Caco-2 (cell line): ENCODE measurements around the gene MEST. TPM values are rescaled to one million over a fixed set of nuclear protein-coding genes. Genes with fewer than 3 reads are reported as not detected.

Experiments used
- BruUV-seq: library from RNA; stranded (reverse); fragments of 400-500 nt; replicated peaks from 2 replicates; lab custom pipeline; 2021; lab: Mats Ljungman, UMichigan
- CTCF ChIA-PET: fragments of 300-600 bp; sonication (Branson Sonifier 250); formaldehyde crosslinking; loops from one replicate; lab custom pipeline; 2022; ENCODE audit warnings: antibody characterized with exemption; lab: Charles Lee
- POLR2A ChIA-PET: fragments of 300-600 bp; sonication (Branson Sonifier 250); formaldehyde crosslinking; loops from one replicate; lab custom pipeline; 2022; ENCODE audit warnings: antibody characterized with exemption; lab: Charles Lee
- DNase-seq, 2 experiments: peaks; one replicate each; pipeline versions ENCODE4 v3.0.0 to v3.0.0-alpha.2; 2020 to 2022
- H3K27me3 ChIP-seq: replicated peaks from 2 replicates; pipeline ENCODE4 v1.6.0; 2011; ENCODE audit warnings: low read length; ENCODE audit not compliant: control insufficient read depth, insufficient read depth
- H3K36me3 ChIP-seq: 2 replicates; pipeline ENCODE4 v1.5.1; 2011; ENCODE audit warnings: low read length; ENCODE audit not compliant: control insufficient read depth, insufficient read depth
- H3K4me1 ChIP-seq: fragments of 250-450 bp; sonication (Bioruptor Pico); 2 replicates; pipeline ENCODE4 v1.5.1; 2020; ENCODE audit warnings: mild to moderate bottlenecking
- H3K4me3 ChIP-seq: 2 replicates; pipeline ENCODE4 v1.5.1; 2011; ENCODE audit warnings: low read depth, mild to moderate bottlenecking, control low read depth, low read length
- H3K9me3 ChIP-seq: fragments of 250-450 bp; sonication (Bioruptor Pico); 2 replicates; pipeline ENCODE4 v1.5.1; 2020; ENCODE audit warnings: mild to moderate bottlenecking, moderate library complexity
- H3K27ac Mint-ChIP-seq: one replicate; pipeline ENCODE4 v1.8.0; 2022; ENCODE audit warnings: mixed read lengths; ENCODE audit not compliant: unreplicated experiment
- H3K27me3 Mint-ChIP-seq: one replicate; pipeline ENCODE4 v1.8.0; 2022; ENCODE audit warnings: mixed read lengths; ENCODE audit not compliant: insufficient read depth, unreplicated experiment
- H3K36me3 Mint-ChIP-seq: one replicate; pipeline ENCODE4 v1.8.0; 2022; ENCODE audit warnings: mild to moderate bottlenecking, mixed read lengths; ENCODE audit not compliant: insufficient read depth, unreplicated experiment
- H3K4me1 Mint-ChIP-seq: one replicate; pipeline ENCODE4 v1.8.0; 2022; ENCODE audit warnings: low read depth, mixed read lengths; ENCODE audit not compliant: unreplicated experiment
- H3K4me3 Mint-ChIP-seq: one replicate; pipeline ENCODE4 v1.8.0; 2022; ENCODE audit warnings: mild to moderate bottlenecking, moderate library complexity, mixed read lengths; ENCODE audit not compliant: unreplicated experiment
- H3K9me3 Mint-ChIP-seq: one replicate; pipeline ENCODE4 v1.8.0; 2022; ENCODE audit warnings: mixed read lengths; ENCODE audit not compliant: unreplicated experiment
- intact Hi-C: fragments of 100-400 bp; cut with micrococcal nuclease; formaldehyde crosslinking; loops from one replicate; pipeline ENCODE4 v1.10.0; 2022; ENCODE audit not compliant: unreplicated experiment
- total RNA-seq: library from RNA; stranded (reverse); gene quantifications from 2 replicates; pipeline ENCODE4 v1.2.3, GENCODE V29; 2022
- TF ChIP-seq, protein P1 (sequence below), 2 experiments: fragments of 200-600 bp in 1 of 2; IDR thresholded peaks; 1 replicate in 1 of 2; 2 replicates in 1 of 2; pipeline versions ENCODE4 v1.5.1 to v1.8.0; 2011 to 2022; ENCODE audit warnings: antibody characterized with exemption in 1 of 2, control low read depth in 1 of 2, inconsistent platforms in 1 of 2, low read depth in 1 of 2, low read length in 1 of 2, mild to moderate bottlenecking in 1 of 2, moderate library complexity in 1 of 2; ENCODE audit not compliant: insufficient read depth in 1 of 2, severe bottlenecking in 1 of 2, unreplicated experiment in 1 of 2

Gene MEST
- total RNA-seq, 1 experiment from 2014 or later = 270 TPM

DNA sequence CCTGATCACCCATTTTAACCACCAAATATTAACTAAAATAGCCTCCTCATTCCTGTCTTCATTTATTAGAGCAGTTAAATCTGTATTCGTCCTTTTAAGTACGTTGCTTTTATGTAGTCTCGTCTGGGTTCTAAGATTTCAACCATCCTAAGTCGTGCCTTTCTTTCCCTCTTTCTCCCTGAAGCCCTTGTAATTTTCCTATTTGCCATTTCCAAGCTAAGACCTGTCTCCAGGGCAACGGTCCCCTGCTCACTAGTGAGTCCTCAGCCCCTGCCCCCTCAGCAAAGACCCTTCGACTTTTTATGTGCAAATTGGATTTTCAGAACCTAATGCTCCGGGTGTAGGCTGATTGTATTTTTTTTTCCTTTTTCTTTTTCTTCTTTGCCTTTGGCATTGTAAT, 16.1 kb upstream of the MEST start:
- Histone ChIP-seq H3K4me3 (no peak overlapping the region), H3K4me1 (no peaks in the 10 kb centered on the region), H3K36me3 (no peaks in the 10 kb centered on the region), H3K27me3 (no peaks in the 10 kb centered on the region), H3K9me3 (peaks cover 16% of the 10 kb centered on the region)
- no peak for DNase-seq
- BruUV-seq = no TSS peak
- TF ChIP-seq, protein P1, sequence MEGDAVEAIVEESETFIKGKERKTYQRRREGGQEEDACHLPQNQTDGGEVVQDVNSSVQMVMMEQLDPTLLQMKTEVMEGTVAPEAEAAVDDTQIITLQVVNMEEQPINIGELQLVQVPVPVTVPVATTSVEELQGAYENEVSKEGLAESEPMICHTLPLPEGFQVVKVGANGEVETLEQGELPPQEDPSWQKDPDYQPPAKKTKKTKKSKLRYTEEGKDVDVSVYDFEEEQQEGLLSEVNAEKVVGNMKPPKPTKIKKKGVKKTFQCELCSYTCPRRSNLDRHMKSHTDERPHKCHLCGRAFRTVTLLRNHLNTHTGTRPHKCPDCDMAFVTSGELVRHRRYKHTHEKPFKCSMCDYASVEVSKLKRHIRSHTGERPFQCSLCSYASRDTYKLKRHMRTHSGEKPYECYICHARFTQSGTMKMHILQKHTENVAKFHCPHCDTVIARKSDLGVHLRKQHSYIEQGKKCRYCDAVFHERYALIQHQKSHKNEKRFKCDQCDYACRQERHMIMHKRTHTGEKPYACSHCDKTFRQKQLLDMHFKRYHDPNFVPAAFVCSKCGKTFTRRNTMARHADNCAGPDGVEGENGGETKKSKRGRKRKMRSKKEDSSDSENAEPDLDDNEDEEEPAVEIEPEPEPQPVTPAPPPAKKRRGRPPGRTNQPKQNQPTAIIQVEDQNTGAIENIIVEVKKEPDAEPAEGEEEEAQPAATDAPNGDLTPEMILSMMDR (IDR thresholded peaks at IDR 0.05; ENCODE audit: insufficient read depth in 1 of 2, low read depth in 1 of 2, low read length in 1 of 2, severe bottlenecking in 1 of 2, unreplicated experiment in 1 of 2) = no peak
- POLR2A ChIA-PET = no interaction called here
- no peak overlapping the region for H3K27ac Mint-ChIP-seq
- no peak overlapping the region for H3K4me3 Mint-ChIP-seq
- intact Hi-C loops = no loop called here
- CTCF ChIA-PET = no interaction called here
- H3K36me3 Mint-ChIP-seq = no peaks in the 10 kb centered on the region
- H3K27me3 Mint-ChIP-seq = no peaks in the 10 kb centered on the region
- peaks cover 12% of the 10 kb centered on the region for H3K9me3 Mint-ChIP-seq
- no peaks in the 10 kb centered on the region for H3K4me1 Mint-ChIP-seq

DNA sequence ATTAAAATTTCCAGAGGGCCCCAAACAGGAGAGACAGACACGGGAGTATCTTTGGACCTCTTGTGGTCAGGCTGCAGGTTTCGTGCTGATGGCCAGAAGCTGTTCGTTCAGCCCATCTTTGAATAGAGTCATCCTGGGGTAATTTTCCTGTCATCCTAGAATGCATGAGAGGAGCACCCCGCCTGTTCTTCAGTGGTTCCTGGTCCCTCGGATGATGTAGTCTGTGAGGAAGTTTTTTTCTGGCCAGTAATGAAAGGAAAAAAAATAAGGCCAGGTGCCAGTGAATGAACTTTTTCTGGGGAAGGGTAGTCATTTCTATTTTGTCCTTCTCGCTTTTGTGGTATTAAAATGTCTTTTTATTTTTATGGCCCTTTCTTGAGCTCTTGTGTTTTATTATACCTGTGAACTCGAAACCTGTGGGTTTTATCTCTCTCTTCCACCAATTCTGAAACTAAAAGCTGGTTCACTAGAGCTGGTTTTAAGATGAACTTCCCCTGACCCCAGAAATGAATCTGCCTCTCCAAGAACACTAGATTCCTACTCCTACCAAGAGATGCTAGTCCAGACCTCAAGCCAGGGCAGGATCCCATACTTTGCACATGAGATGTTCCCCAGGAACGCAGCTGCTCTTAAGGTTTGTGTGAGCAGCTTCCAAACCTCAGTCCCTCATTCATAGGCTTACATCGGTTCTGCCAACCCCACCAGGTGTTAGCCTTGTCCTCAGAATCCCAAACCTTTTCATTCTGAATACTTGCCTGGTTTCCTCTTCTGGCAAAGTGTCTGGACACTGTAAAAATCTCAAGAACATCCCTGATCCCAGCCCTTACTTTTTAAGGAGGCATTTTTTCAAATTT, 15.4 kb upstream of the MEST start:
- POLR2A ChIA-PET = no interaction called here
- H3K27me3 ChIP-seq = no peaks in the 10 kb centered on the region
- CTCF ChIA-PET = no interaction called here
- H3K36me3 ChIP-seq = no peaks in the 10 kb centered on the region
- Mint-ChIP-seq H3K9me3 (peaks cover 12% of the 10 kb centered on the region), H3K27me3 (no peaks in the 10 kb centered on the region), H3K27ac (no peak overlapping the region), H3K36me3 (no peaks in the 10 kb centered on the region), H3K4me1 (no peaks in the 10 kb centered on the region), H3K4me3 (no peak overlapping the region)
- H3K4me3 ChIP-seq = no peak overlapping the region
- H3K4me1 ChIP-seq = no peaks in the 10 kb centered on the region
- intact Hi-C loops = no loop called here
- TF ChIP-seq, protein P1 (IDR thresholded peaks at IDR 0.05; ENCODE audit: insufficient read depth in 1 of 2, low read depth in 1 of 2, low read length in 1 of 2, severe bottlenecking in 1 of 2, unreplicated experiment in 1 of 2) = no peak
- peaks cover 16% of the 10 kb centered on the region for H3K9me3 ChIP-seq
- no TSS peak for BruUV-seq
- no peak for DNase-seq

GRCh38 chr7:130478991-130479390, 12.9 kb upstream of the MEST start:
- Mint-ChIP-seq H3K9me3 (peaks cover 12% of the 10 kb centered on the region), H3K4me1 (peaks cover 6% of the 10 kb centered on the region), H3K36me3 (no peaks in the 10 kb centered on the region), H3K27ac (no peak overlapping the region), H3K4me3 (no peak overlapping the region), H3K27me3 (no peaks in the 10 kb centered on the region)
- no peaks in the 10 kb centered on the region for H3K36me3 ChIP-seq
- BruUV-seq = no TSS peak
- H3K4me3 ChIP-seq = no peak overlapping the region
- no peaks in the 10 kb centered on the region for H3K4me1 ChIP-seq
- no peaks in the 10 kb centered on the region for H3K27me3 ChIP-seq
- intact Hi-C loops = no loop called here
- ChIA-PET CTCF (no interaction called here), POLR2A (no interaction called here)
- H3K9me3 ChIP-seq = peaks cover 16% of the 10 kb centered on the region
- no peak for DNase-seq
- TF ChIP-seq, protein P1 (IDR thresholded peaks at IDR 0.05; ENCODE audit: insufficient read depth in 1 of 2, low read depth in 1 of 2, low read length in 1 of 2, severe bottlenecking in 1 of 2, unreplicated experiment in 1 of 2) = no peak
